AG04449 (cell line): ENCODE data around the gene SARNP.

Source experiments
- CTCF ChIA-PET: fragments of 350-600 bp; formaldehyde crosslinking; extraction: SDS; loops from one replicate; lab custom pipeline; 2021; ENCODE audit warnings: antibody characterized with exemption; lab: Yijun Ruan, JAX
- POLR2A ChIA-PET: fragments of 400-600, 350-600 bp; formaldehyde crosslinking; extraction: SDS; loops from one replicate; lab custom pipeline; 2020; ENCODE audit warnings: antibody characterized with exemption, inconsistent platforms; lab: Yijun Ruan, JAX
- DNase-seq: peaks from one replicate; pipeline ENCODE4 v3.0.0-alpha.2; 2010; ENCODE audit warnings: low read depth, low spot score
- H3K4me3 ChIP-seq: 2 replicates; pipeline ENCODE4 v1.5.1; 2011; ENCODE audit warnings: low read depth, mild to moderate bottlenecking, control low read depth, low read length
- TF ChIP-seq, protein P1 (sequence below): IDR thresholded peaks from one replicate; pipeline ENCODE4 v1.5.1; 2011; ENCODE audit warnings: mild to moderate bottlenecking, moderate library complexity, low read length, control low read depth, inconsistent platforms; ENCODE audit not compliant: insufficient read depth; ENCODE audit errors: missing control alignments

Gene SARNP

DNA sequence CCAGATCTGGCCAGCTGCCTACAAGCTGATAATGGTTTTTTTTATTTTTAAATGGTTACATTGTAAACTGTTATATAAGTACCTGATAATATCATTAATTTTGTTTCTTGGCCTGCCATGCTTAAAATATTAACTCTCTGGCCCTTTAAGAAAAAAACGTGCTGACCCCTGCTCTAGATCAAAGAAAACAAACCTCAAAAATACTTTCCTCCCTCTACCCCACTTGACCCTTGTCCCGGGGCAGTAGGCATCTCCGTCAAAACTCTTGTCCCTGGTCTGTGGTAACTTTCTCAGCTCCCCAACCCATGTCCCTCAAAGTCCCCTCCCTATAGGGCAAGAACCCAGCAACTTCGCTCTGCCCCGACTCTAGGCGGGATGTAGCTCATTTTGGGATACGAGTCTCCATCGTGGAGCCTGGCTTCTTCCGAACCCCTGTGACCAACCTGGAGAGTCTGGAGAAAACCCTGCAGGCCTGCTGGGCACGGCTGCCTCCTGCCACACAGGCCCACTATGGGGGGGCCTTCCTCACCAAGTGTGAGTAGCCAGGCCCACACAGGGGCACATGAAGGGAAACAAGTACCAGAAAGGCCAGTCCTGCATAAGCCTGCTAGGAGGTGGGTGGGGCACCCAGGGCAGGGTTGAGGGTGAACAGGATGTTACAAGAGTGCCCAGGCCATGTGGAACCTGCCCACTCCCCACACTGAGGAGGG lies 93.9 kb downstream of the SARNP start:
- CTCF ChIA-PET = interaction anchor here (0.8 to 7.1 kb wide), 4 partner anchors 11 to 217 kb away, joined by 3 to 79 read pairs (median 7); no protein-coding TSS in a partner anchor

DNA sequence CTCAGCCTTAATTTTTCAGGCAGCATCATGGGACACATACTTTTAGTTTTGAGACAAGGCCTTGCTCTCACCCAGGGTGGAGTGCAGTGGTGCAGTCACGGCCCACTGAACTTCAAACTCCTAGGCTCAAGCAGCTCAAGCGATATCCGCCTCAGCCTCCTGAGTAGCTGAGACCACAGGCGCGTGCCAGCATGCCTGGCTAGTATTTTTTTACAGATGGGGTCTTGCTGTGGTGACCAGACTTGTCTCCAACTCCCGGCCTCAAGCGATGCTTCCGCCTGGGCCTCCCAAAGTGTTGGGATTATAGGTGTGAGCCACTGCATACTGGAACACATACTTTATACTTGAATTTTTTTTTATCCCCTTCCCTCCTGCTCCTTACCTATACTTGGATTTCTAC lies 94.6 kb downstream of the SARNP start:
- CTCF ChIA-PET = interaction anchor here (0.8 to 7.1 kb wide), 4 partner anchors 11 to 218 kb away, joined by 3 to 79 read pairs (median 7); no protein-coding TSS in a partner anchor
- POLR2A ChIA-PET = no interaction called here
- no peak overlapping the region for H3K4me3 ChIP-seq
- DNase-seq = no peak
- TF ChIP-seq, protein P1, sequence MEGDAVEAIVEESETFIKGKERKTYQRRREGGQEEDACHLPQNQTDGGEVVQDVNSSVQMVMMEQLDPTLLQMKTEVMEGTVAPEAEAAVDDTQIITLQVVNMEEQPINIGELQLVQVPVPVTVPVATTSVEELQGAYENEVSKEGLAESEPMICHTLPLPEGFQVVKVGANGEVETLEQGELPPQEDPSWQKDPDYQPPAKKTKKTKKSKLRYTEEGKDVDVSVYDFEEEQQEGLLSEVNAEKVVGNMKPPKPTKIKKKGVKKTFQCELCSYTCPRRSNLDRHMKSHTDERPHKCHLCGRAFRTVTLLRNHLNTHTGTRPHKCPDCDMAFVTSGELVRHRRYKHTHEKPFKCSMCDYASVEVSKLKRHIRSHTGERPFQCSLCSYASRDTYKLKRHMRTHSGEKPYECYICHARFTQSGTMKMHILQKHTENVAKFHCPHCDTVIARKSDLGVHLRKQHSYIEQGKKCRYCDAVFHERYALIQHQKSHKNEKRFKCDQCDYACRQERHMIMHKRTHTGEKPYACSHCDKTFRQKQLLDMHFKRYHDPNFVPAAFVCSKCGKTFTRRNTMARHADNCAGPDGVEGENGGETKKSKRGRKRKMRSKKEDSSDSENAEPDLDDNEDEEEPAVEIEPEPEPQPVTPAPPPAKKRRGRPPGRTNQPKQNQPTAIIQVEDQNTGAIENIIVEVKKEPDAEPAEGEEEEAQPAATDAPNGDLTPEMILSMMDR = no peak

More for the DNA sequence above, 93.9 kb downstream of the SARNP start:
- POLR2A ChIA-PET = no interaction called here
- DNase-seq = no peak
- H3K4me3 ChIP-seq = no peak overlapping the region
- TF ChIP-seq, protein P1 = no peak

DNA sequence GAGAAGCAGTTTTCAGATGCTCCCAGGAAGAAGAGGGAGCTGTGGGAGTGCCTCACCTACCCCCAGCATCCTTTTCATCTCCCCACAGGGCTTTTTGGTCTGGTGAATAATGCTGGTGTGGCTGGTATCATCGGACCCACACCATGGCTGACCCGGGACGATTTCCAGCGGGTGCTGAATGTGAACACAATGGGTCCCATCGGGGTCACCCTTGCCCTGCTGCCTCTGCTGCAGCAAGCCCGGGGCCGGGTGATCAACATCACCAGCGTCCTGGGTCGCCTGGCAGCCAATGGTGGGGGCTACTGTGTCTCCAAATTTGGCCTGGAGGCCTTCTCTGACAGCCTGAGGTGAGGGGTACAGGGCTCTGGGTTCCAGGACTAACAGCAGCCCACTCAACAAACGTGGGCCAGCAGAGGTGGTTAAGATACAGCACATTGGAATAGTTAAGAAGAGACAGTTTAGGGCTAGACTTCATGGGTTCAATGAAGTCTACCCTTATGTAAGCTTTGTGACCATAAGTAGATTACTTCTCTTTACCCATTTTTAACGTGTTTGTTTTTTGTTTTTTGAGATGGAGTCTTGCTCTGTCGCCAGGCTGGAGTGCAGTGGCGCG lies 95.8 kb downstream of the SARNP start:
- H3K4me3 ChIP-seq = no peak overlapping the region
- POLR2A ChIA-PET = interaction anchor here (1.2 to 3.0 kb wide), 2 partner anchors 8 to 9 kb away, joined by 5 to 39 read pairs; partner anchors contain the start of gene CD63
- CTCF ChIA-PET = interaction anchor here (0.7 to 7.1 kb wide), 8 partner anchors 9 to 77 kb away, joined by 3 to 79 read pairs (median 4); no protein-coding TSS in a partner anchor
- no peak for DNase-seq
- TF ChIP-seq, protein P1 = no peak

DNA sequence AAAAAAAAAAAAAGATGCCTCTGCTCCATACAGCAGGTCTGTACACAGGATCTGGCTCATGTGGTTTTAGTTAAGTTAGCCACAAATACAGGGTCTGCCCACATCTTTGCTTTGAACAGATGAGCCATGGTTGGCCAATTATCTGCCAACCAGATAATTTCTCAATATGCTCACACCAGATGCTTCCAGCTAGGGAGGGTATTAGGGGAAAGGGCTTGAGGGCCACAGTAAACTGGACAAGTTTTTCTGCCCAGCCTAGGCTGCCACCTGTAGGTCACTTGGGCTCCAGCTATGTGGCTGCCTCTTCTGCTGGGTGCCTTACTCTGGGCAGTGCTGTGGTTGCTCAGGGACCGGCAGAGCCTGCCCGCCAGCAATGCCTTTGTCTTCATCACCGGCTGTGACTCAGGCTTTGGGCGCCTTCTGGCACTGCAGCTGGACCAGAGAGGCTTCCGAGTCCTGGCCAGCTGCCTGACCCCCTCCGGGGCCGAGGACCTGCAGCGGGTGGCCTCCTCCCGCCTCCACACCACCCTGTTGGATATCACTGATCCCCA lies 96.6 kb downstream of the SARNP start:
- no peak overlapping the region; the same call in 1 of the 2 replicates for H3K4me3 ChIP-seq
- ChIA-PET POLR2A (interaction anchor here (1.0 to 3.0 kb wide), 3 partner anchors 8 to 253 kb away, joined by 3 to 39 read pairs (median 5); partner anchors contain the start of genes CD63 and RAB5B), CTCF (interaction anchor here (0.7 to 7.1 kb wide), 9 partner anchors 9 to 234 kb away, joined by 3 to 79 read pairs (median 3); a partner anchor contains a TSS)
- TF ChIP-seq, protein P1 = peak; percentile 68
- no peak for DNase-seq

DNA sequence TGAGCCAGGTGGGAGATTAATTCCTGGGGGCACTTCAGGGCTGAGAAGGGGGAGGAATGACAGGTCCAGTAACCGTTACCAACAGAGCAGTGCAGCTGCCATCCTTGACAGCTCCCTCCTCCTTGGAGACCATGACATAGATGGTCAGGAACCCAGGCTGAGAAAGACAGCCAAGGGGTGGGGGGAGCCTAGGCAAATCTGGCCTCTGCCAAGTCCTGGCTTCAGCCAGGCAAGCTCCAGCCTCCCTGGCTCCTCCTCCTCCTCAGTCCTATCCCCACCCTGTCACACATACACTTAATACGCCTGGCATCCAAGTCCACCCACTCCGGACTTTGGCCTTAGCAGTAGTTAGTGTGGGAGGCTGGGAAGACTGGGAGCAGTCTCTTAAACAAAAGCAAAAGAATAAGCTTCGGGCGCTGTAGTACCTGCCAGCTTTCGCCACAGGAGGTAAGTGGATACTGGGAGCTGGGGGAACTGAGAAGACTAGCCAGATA lies 97.4 kb downstream of the SARNP start, which contains the start of gene RDH5:
RDH5 (plus strand) TSS at position 323 of the 494 bp plus-strand sequence. CDS start 792 bp downstream, outside the sequence.
- CTCF ChIA-PET = interaction anchor here (0.7 to 7.1 kb wide), 10 partner anchors 8 to 235 kb away, joined by 3 to 79 read pairs (median 6); partner anchors contain the start of gene CD63
- no peak for DNase-seq
- peak within 1 kb of the TSS; percentile 8; the same call in 1 of the 2 replicates for H3K4me3 ChIP-seq
- TF ChIP-seq, protein P1 = no peak
- POLR2A ChIA-PET = interaction anchor here (1.0 to 3.0 kb wide), 2 partner anchors 9 to 254 kb away, joined by 3 to 39 read pairs; partner anchors contain the start of genes CD63 and RAB5B
